K562 (cell line): Measurements from ENCODE around the gene AFG1L.

ENCODE experiments used
- ATF2 ChIP-seq: sonication (generic); formaldehyde crosslinking; IDR thresholded peaks from 2 replicates; pipeline ENCODE4 v1.8.1; 2022; ENCODE audit warnings: missing genetic modification reagents
- ATF7 ChIP-seq: fragments of 450-650 bp; IDR thresholded peaks from 2 replicates; pipeline ENCODE4 v1.7.1; 2014; ENCODE audit warnings: mild to moderate bottlenecking, moderate library complexity
- NR0B1 ChIP-seq: fragments of 450-650 bp; IDR thresholded peaks from one replicate; pipeline ENCODE4 v1.6.1; 2018; ENCODE audit warnings: mild to moderate bottlenecking, moderate library complexity; ENCODE audit not compliant: partially characterized antibody
- NR2F6 ChIP-seq: fragments of 450-650 bp; formaldehyde crosslinking; IDR thresholded peaks from 2 replicates; pipeline ENCODE4 v1.4.0; 2020; ENCODE audit warnings: mild to moderate bottlenecking
- NR4A1 ChIP-seq, 2 experiments: fragments of 250-450 bp in 1 of 2; fragments of 450-650 bp in 1 of 2; sonication (Bioruptor Pico) in 1 of 2; IDR thresholded peaks; 2 replicates each; pipeline versions ENCODE4 v1.4.0 to v1.6.1; 2016 to 2020; ENCODE audit warnings: mild to moderate bottlenecking in 2 of 2, missing compliant biosample characterization in 1 of 2, missing genetic modification characterization in 1 of 2, moderate library complexity in 1 of 2
- POLR2A ChIP-seq: fragments of 450-650 bp; conservative IDR thresholded peaks from 2 replicates; pipeline ENCODE4 v1.6.1; 2016
- STAT5B ChIP-seq: fragments of 250-450 bp; sonication (Bioruptor Pico); IDR thresholded peaks from 2 replicates; pipeline ENCODE4 v1.8.0; 2021; ENCODE audit warnings: mild to moderate bottlenecking, inconsistent platforms
- TAF7 ChIP-seq: fragments of 450-650 bp; IDR thresholded peaks from 2 replicates; pipeline ENCODE4 v1.6.1; 2016; ENCODE audit warnings: missing genetic modification characterization, missing compliant biosample characterization
- USF1 ChIP-seq: sonication (generic); formaldehyde crosslinking; IDR thresholded peaks from 2 replicates; pipeline ENCODE4 v1.9.0; 2022; ENCODE audit warnings: mild to moderate bottlenecking, missing genetic modification reagents
- YY1 ChIP-seq, 3 experiments: IDR thresholded peaks; 2 replicates each; pipeline ENCODE4 v1.6.1; 2011; ENCODE audit warnings: low read length in 2 of 3, mild to moderate bottlenecking in 2 of 3, moderate library complexity in 2 of 3, borderline replicate concordance in 1 of 3, control low read depth in 1 of 3, low read depth in 1 of 3; ENCODE audit not compliant: insufficient read depth in 3 of 3, insufficient replicate concordance in 2 of 3, control insufficient read depth in 1 of 3, insufficient read length in 1 of 3; ENCODE audit errors: extremely low read depth in 1 of 3
- ZNF644 ChIP-seq: fragments of 200-800 bp; sonication (Bioruptor generic); IDR thresholded peaks from 2 replicates; pipeline ENCODE4 v1.6.1; 2016; ENCODE audit warnings: low read depth, missing genetic modification characterization, missing compliant biosample characterization

- TF ChIP-seq NR4A1 (CRISPR knock-in tag; IDR thresholded peaks at IDR 0.05) (no peak), NR4A1 (tag; IDR thresholded peaks at IDR 0.05) (no peak), ATF2 (CRISPR knock-in tag) (no peak), NR0B1 (no peak), ZNF644 (tag) (no peak), STAT5B (CRISPR knock-in tag) (no peak), YY1 (IDR thresholded peaks at IDR 0.05; ENCODE audit: borderline replicate concordance in 1 of 3, control insufficient read depth in 1 of 3, extremely low read depth in 1 of 3, insufficient read depth in 3 of 3, insufficient read length in 1 of 3, insufficient replicate concordance in 2 of 3, low read depth in 1 of 3, low read length in 2 of 3) (no peak), TAF7 (tag) (no peak), NR2F6 (no peak), USF1 (CRISPR knock-in tag) (no peak), POLR2A (no peak), ATF7 (no peak)
Measured at GRCh38 chr6:108287373-108287772, 7.5 kb upstream of the AFG1L start.
